SK-N-SH (cell line): Measurements from ENCODE around the gene MYL5. TPM values are rescaled to one million over a fixed set of nuclear protein-coding genes. Genes with fewer than 3 reads are reported as not detected.
"Not testable (repeated sequence)": the region's sequence is repeated elsewhere in the genome, so short reads cannot be mapped to it uniquely, and the experiment has no call there.

Source experiments
- CTCF ChIA-PET: fragments of 300-600, 350-600 bp; formaldehyde crosslinking; extraction: SDS; loops from one replicate; lab custom pipeline; 2021; lab: Yijun Ruan, JAX
- POLR2A ChIA-PET: fragments of 350-600 bp; sonication (Branson Sonifier 250); formaldehyde crosslinking; extraction: SDS; loops from one replicate; lab custom pipeline; 2020; ENCODE audit warnings: antibody characterized with exemption, inconsistent platforms; lab: Yijun Ruan, JAX
- DNase-seq: peaks from one replicate; pipeline ENCODE4 v3.0.0; 2012
- H2AFZ ChIP-seq: fragments of 200-600 bp; sonication (generic); 2 replicates; pipeline ENCODE4 v1.8.1; 2016; ENCODE audit warnings: antibody characterized with exemption, mild to moderate bottlenecking, low read depth
- H3F3A ChIP-seq: fragments of 200-600 bp; sonication (generic); replicated peaks from 2 replicates; pipeline ENCODE3; 2016; ENCODE audit warnings: antibody characterized with exemption, mild to moderate bottlenecking; ENCODE audit not compliant: insufficient read depth
- H3K27ac ChIP-seq, 2 experiments: fragments of 200-500 bp in 1 of 2; fragments of 200-600 bp in 1 of 2; sonication (Bioruptor generic) in 1 of 2; sonication (generic), shearing (Covaris generic) in 1 of 2; 2 replicates each; pipeline versions ENCODE4 v1.5.1 to v1.6.1; 2014 to 2016; ENCODE audit warnings: low read depth in 2 of 2, inconsistent platforms in 1 of 2, low read length in 1 of 2, mild to moderate bottlenecking in 1 of 2, mixed read lengths in 1 of 2
- H3K27me3 ChIP-seq: fragments of 200-600 bp; sonication (generic), shearing (Covaris generic); 2 replicates; pipeline ENCODE4 v1.6.1; 2016; ENCODE audit warnings: mixed run types; ENCODE audit not compliant: insufficient read depth
- H3K36me3 ChIP-seq, 2 experiments: fragments of 200-500 bp in 1 of 2; fragments of 200-600 bp in 1 of 2; sonication (Bioruptor generic) in 1 of 2; sonication (generic) in 1 of 2; replicated peaks in 1 of 2; 2 replicates each; pipeline versions ENCODE3 to v1.5.1; 2014 to 2016; ENCODE audit warnings: low read length in 1 of 2, mild to moderate bottlenecking in 1 of 2; ENCODE audit not compliant: insufficient read depth in 2 of 2, control insufficient read depth in 1 of 2
- H3K4me1 ChIP-seq, 2 experiments: fragments of 200-500 bp in 1 of 2; fragments of 200-600 bp in 1 of 2; sonication (Bioruptor generic) in 1 of 2; sonication (generic), shearing (Covaris generic) in 1 of 2; 2 replicates each; pipeline versions ENCODE4 v1.5.1 to v1.6.1; 2014 to 2016; ENCODE audit warnings: low read depth in 1 of 2, low read length in 1 of 2, mixed run types in 1 of 2; ENCODE audit not compliant: insufficient read depth in 2 of 2, control insufficient read depth in 1 of 2
- H3K4me2 ChIP-seq: fragments of 200-600 bp; sonication (generic), shearing (Covaris generic); 2 replicates; pipeline ENCODE4 v1.6.1; 2017; ENCODE audit warnings: mixed run types
- H3K4me3 ChIP-seq, 2 experiments: fragments of 200-500 bp in 1 of 2; fragments of 200-600 bp in 1 of 2; sonication (Bioruptor generic) in 1 of 2; sonication (generic), shearing (Covaris generic) in 1 of 2; 2 replicates each; pipeline versions ENCODE4 v1.5.1 to v1.8.1; 2014 to 2016; ENCODE audit warnings: low read depth in 2 of 2, inconsistent platforms in 1 of 2, low read length in 1 of 2, mild to moderate bottlenecking in 1 of 2, mixed read lengths in 1 of 2, moderate library complexity in 1 of 2
- H3K79me2 ChIP-seq: fragments of 200-600 bp; sonication (generic); 2 replicates; pipeline ENCODE4 v1.8.1; 2017; ENCODE audit warnings: mild to moderate bottlenecking; ENCODE audit not compliant: insufficient read depth
- H3K9ac ChIP-seq: fragments of 200-600 bp; sonication (generic); 2 replicates; pipeline ENCODE4 v1.6.1; 2017; ENCODE audit warnings: mixed run types
- H3K9me2 ChIP-seq: fragments of 200-600 bp; sonication (generic); 2 replicates; pipeline ENCODE4 v1.6.1; 2017; ENCODE audit warnings: mixed run types
- H3K9me3 ChIP-seq: fragments of 200-600 bp; sonication (generic); 2 replicates; pipeline ENCODE4 v1.6.1; 2017; ENCODE audit warnings: mixed run types, mild to moderate bottlenecking, moderate library complexity
- H4K20me1 ChIP-seq: fragments of 200-600 bp; sonication (generic); 2 replicates; pipeline ENCODE4 v1.6.1; 2017; ENCODE audit warnings: mild to moderate bottlenecking, mixed run types; ENCODE audit not compliant: insufficient read depth
- CHD2 ChIP-seq: fragments of 150-350 bp; IDR thresholded peaks from 2 replicates; pipeline ENCODE4 v1.6.1; 2018; ENCODE audit warnings: low read length; ENCODE audit not compliant: partially characterized antibody
- FOSL2 ChIP-seq: IDR thresholded peaks from 2 replicates; pipeline ENCODE4 v1.4.0; 2012; ENCODE audit warnings: low read depth, mild to moderate bottlenecking, moderate library complexity, borderline replicate concordance
- FOXM1 ChIP-seq: IDR thresholded peaks from 2 replicates; pipeline ENCODE4 v1.4.0; 2012; ENCODE audit warnings: low read depth, mild to moderate bottlenecking
- GATA2 ChIP-seq: sonication (generic); formaldehyde crosslinking; IDR thresholded peaks from 2 replicates; pipeline ENCODE4 v1.5.0; 2020; ENCODE audit warnings: mild to moderate bottlenecking, missing genetic modification reagents
- PBX3 ChIP-seq: IDR thresholded peaks from 2 replicates; pipeline ENCODE4; 2012
- RFX5 ChIP-seq: IDR thresholded peaks from 2 replicates; pipeline ENCODE4 v1.6.1; 2012; ENCODE audit warnings: mild to moderate bottlenecking, improper control_type of control experiment, low read length
- USF2 ChIP-seq: fragments of 150-350 bp; IDR thresholded peaks from 2 replicates; pipeline ENCODE4 v1.6.1; 2017; ENCODE audit warnings: antibody characterized with exemption, low read length, low read depth, borderline replicate concordance
- ZBTB33 ChIP-seq: IDR thresholded peaks from 2 replicates; pipeline ENCODE4 v1.4.0; 2012; ENCODE audit warnings: low read depth, borderline replicate concordance
- WGBS: methylation state at CpG from one replicate; pipeline ENCODE4 v1.1.6; 2017; ENCODE audit warnings: low lambda C conversion rate; 5-methylcytosine and 5-hydroxymethylcytosine counted together
- polyA plus RNA-seq, 3 experiments: library from polyadenylated mRNA; depleted of rRNA; stranded (reverse); fragments of >200 nt; gene quantifications; 2 replicates each; pipeline ENCODE4 v1.2.3, GENCODE V29; 2012

The MYL5 gene
- polyA plus RNA-seq, 1 of the 3 experiments (the other 2 are of a cell fraction) = 46.9 TPM

GRCh38 chr4:636628-637159 is 37.6 kb upstream of the MYL5 start:
- no peak overlapping the region for H3K4me2 ChIP-seq
- TF ChIP-seq FOXM1 (no peak), PBX3 (no peak), CHD2 (no peak)
- no peak overlapping the region for H3K4me3 ChIP-seq
- no peaks in the 10 kb centered on the region; a peak in 1 of 4 replicates for H3K4me1 ChIP-seq
- H3K27ac ChIP-seq = no peak overlapping the region
- no peaks in the 10 kb centered on the region for H4K20me1 ChIP-seq
- WGBS = 52% methylated on average over 12 of the region's 13 CpGs
- no peak overlapping the region for H2AFZ ChIP-seq
- H3F3A ChIP-seq = no peaks in the 10 kb centered on the region
- ChIA-PET CTCF (no interaction called here), POLR2A (no interaction called here)
- no peaks in the 10 kb centered on the region for H3K9me2 ChIP-seq
- no peaks in the 10 kb centered on the region for H3K9me3 ChIP-seq
- DNase-seq = no peak
- no peaks in the 10 kb centered on the region; the same call in 1 of the 2 replicates for H3K27me3 ChIP-seq
- H3K36me3 ChIP-seq = no peaks in the 10 kb centered on the region
- H3K79me2 ChIP-seq = no peaks in the 10 kb centered on the region
- H3K9ac ChIP-seq = no peak overlapping the region

GRCh38 chr4:637536-638280 is 36.6 kb upstream of the MYL5 start:
- H4K20me1 ChIP-seq = no peaks in the 10 kb centered on the region
- no peak overlapping the region for H3K9ac ChIP-seq
- ChIA-PET POLR2A (no interaction called here), CTCF (no interaction called here)
- no peaks in the 10 kb centered on the region for H3K9me2 ChIP-seq
- WGBS = 46% methylated on average over 24 of the region's 32 CpGs
- H3K9me3 ChIP-seq = no peaks in the 10 kb centered on the region
- no peaks in the 10 kb centered on the region; the same call in 1 of the 2 replicates for H3K27me3 ChIP-seq
- no peaks in the 10 kb centered on the region; a peak in 1 of 4 replicates for H3K4me1 ChIP-seq
- no peak overlapping the region for H2AFZ ChIP-seq
- no peak overlapping the region for H3K4me2 ChIP-seq
- no peak for TF ChIP-seq ZBTB33
- TF ChIP-seq GATA2 = no peak
- TF ChIP-seq RFX5 = no peak
- TF ChIP-seq USF2 = no peak
- TF ChIP-seq FOSL2 = no peak
- no peak for TF ChIP-seq FOXM1
- no peak overlapping the region for H3K4me3 ChIP-seq
- no peaks in the 10 kb centered on the region for H3K36me3 ChIP-seq
- no peaks in the 10 kb centered on the region for H3K79me2 ChIP-seq
- H3F3A ChIP-seq = no peaks in the 10 kb centered on the region
- DNase-seq = no peak
- no peak overlapping the region for H3K27ac ChIP-seq

- 33% methylated on average over 6 of the region's 6 CpGs for WGBS
- POLR2A ChIA-PET, H4K20me1 ChIP-seq, H3K36me3 ChIP-seq, H3K4me2 ChIP-seq, CTCF ChIA-PET, H3F3A ChIP-seq, H3K9me3 ChIP-seq, H3K4me1 ChIP-seq, H2AFZ ChIP-seq, H3K4me3 ChIP-seq, H3K27me3 ChIP-seq, H3K27ac ChIP-seq, DNase-seq, H3K9me2 ChIP-seq, H3K79me2 ChIP-seq, H3K9ac ChIP-seq: not testable (repeated sequence)
Measured at GRCh38 chr4:642366-642765, 32.0 kb upstream of the MYL5 start.
